PC-9 (cell line): ENCODE results near the gene SLC24A4.

ENCODE experiments used
- CTCF ChIP-seq: fragments of 200-600 bp; sonication (generic); conservative IDR thresholded peaks from 2 replicates; pipeline ENCODE4 v1.6.1; 2017; ENCODE audit warnings: mixed run types, antibody characterized with exemption, mild to moderate bottlenecking, moderate library complexity
- EZH2 ChIP-seq: fragments of 200-600 bp; sonication (generic); IDR thresholded peaks from 2 replicates; pipeline ENCODE4 v1.8.0; 2017; ENCODE audit warnings: antibody characterized with exemption, low read depth

GRCh38 chr14:92472860-92473259 is 149.9 kb downstream of the SLC24A4 start:
- TF ChIP-seq EZH2 (no peak), CTCF (no peak)
